Naive thymus-derived CD4-positive, alpha-beta T cell (primary cell): ENCODE measurements around the gene AHDC1. TPM values are rescaled to one million over a fixed set of nuclear protein-coding genes. Genes with fewer than 3 reads are reported as not detected.

Experiments used
- ATAC-seq: fragments of 150-1000 bp; cut with Tn5 transposase; 2 replicates; pipeline ENCODE4 v1.10.0; 2021; ENCODE audit warnings: mild to moderate bottlenecking, moderate library complexity
- CTCF ChIA-PET: fragments of 350-600 bp; sonication (Branson Sonifier 250); formaldehyde crosslinking; loops from one replicate; lab custom pipeline; 2021; ENCODE audit warnings: antibody characterized with exemption; lab: Charles Lee
- POLR2A ChIA-PET: fragments of 350-600 bp; sonication (Branson Sonifier 250); formaldehyde crosslinking; loops from one replicate; lab custom pipeline; 2021; ENCODE audit warnings: antibody characterized with exemption, inconsistent platforms; lab: Charles Lee
- DNase-seq, 9 donors: peaks; one replicate each; pipeline versions ENCODE4 v3.0.0 to v3.0.0-alpha.2; 2020 to 2022; ENCODE audit warnings: mixed read lengths in 1 of 9
- H3K27ac ChIP-seq: one replicate; pipeline ENCODE4 v1.7.0; 2013; ENCODE audit warnings: mild to moderate bottlenecking, low read depth, low read length, moderate library complexity
- H3K27me3 ChIP-seq, 2 donors: one replicate each; pipeline ENCODE4 v1.7.0; 2013; ENCODE audit warnings: low read length in 2 of 2, mild to moderate bottlenecking in 2 of 2, moderate library complexity in 2 of 2; ENCODE audit not compliant: control insufficient read depth in 2 of 2, insufficient read depth in 2 of 2
- H3K36me3 ChIP-seq, 3 experiments: 1 replicate in 2 of 3; 2 replicates in 1 of 3; pipeline ENCODE4 v1.7.0; 2013; ENCODE audit warnings: low read length in 3 of 3, mild to moderate bottlenecking in 3 of 3, moderate library complexity in 1 of 3; ENCODE audit not compliant: insufficient read depth in 3 of 3, control insufficient read depth in 2 of 3
- H3K4me1 ChIP-seq, 2 donors: one replicate each; pipeline ENCODE4 v1.7.0; 2013; ENCODE audit warnings: low read length in 2 of 2, mild to moderate bottlenecking in 2 of 2, moderate library complexity in 1 of 2; ENCODE audit not compliant: control insufficient read depth in 2 of 2, insufficient read depth in 2 of 2
- H3K4me3 ChIP-seq: 2 replicates; pipeline ENCODE4 v1.7.0; 2013; ENCODE audit warnings: mild to moderate bottlenecking, low read length
- H3K9me3 ChIP-seq, 3 experiments: 1 replicate in 2 of 3; 2 replicates in 1 of 3; pipeline ENCODE4 v1.7.0; 2013; ENCODE audit warnings: low read length in 3 of 3; ENCODE audit not compliant: control insufficient read depth in 2 of 3
- H3K27ac Mint-ChIP-seq, 9 donors: one replicate each; pipeline ENCODE4 v1.8.0; 2020 to 2022; ENCODE audit warnings: mixed read lengths in 9 of 9, mild to moderate bottlenecking in 8 of 9, moderate library complexity in 5 of 9, inconsistent platforms in 2 of 9
- H3K27me3 Mint-ChIP-seq, 5 donors: one replicate each; pipeline ENCODE4 v1.8.0; 2021 to 2022; ENCODE audit warnings: mixed read lengths in 5 of 5, mild to moderate bottlenecking in 1 of 5
- H3K36me3 Mint-ChIP-seq, 5 donors: one replicate each; pipeline ENCODE4 v1.8.0; 2020 to 2022; ENCODE audit warnings: mixed read lengths in 5 of 5, mild to moderate bottlenecking in 3 of 5, inconsistent platforms in 1 of 5
- H3K4me1 Mint-ChIP-seq, 7 donors: one replicate each; pipeline ENCODE4 v1.8.0; 2020 to 2022; ENCODE audit warnings: mixed read lengths in 7 of 7, mild to moderate bottlenecking in 3 of 7, inconsistent platforms in 1 of 7
- H3K4me3 Mint-ChIP-seq, 10 donors: one replicate each; pipeline ENCODE4 v1.8.0; 2020 to 2022; ENCODE audit warnings: mild to moderate bottlenecking in 10 of 10, mixed read lengths in 10 of 10, moderate library complexity in 6 of 10, inconsistent platforms in 2 of 10
- H3K9me3 Mint-ChIP-seq, 11 donors: one replicate each; pipeline ENCODE4 v1.8.0; 2020 to 2022; ENCODE audit warnings: mixed read lengths in 11 of 11, mild to moderate bottlenecking in 4 of 11, inconsistent platforms in 1 of 11, moderate library complexity in 1 of 11
- intact Hi-C, 2 donors: fragments of 100-400 bp; cut with micrococcal nuclease; formaldehyde crosslinking; loops; one replicate each; pipeline ENCODE4 v1.15.1; 2023
- polyA plus RNA-seq, 2 donors: library from polyadenylated mRNA; unstranded; fragments of 300-500 nt; fragmentation: Illumina TruSeq; gene quantifications; one replicate each; pipeline ENCODE4 v1.2.3, GENCODE V29; 2021
- total RNA-seq, 6 experiments: library from RNA in 5 of 6; stranded (reverse) in 5 of 6; gene quantifications; 1 replicate in 5 of 6; 2 replicates in 1 of 6; pipeline ENCODE4 v1.2.3 and lab custom pipeline; 2021 to 2026

Gene AHDC1
- total and polyA plus RNA-seq, 7 experiments from 2014 or later: 0.90 to 38.8 (median 21.3) TPM

GRCh38 chr1:27548136-27548853 is 55.6 kb downstream of the AHDC1 start:
- Histone ChIP-seq H3K27me3 (no peaks in the 10 kb centered on the region), H3K4me1 (no peaks in the 10 kb centered on the region), H3K9me3 (no peaks in the 10 kb centered on the region), H3K27ac (no peak overlapping the region), H3K4me3 (no peak overlapping the region), H3K36me3 (peaks cover 0 to 66% (median 0%) of the 10 kb centered on the region in 3 experiments)
- Mint-ChIP-seq H3K27ac (no peak overlapping the region), H3K9me3 (no peaks in the 10 kb centered on the region), H3K4me1 (peaks cover 6 to 13% (median 8%) of the 10 kb centered on the region in 7 donors), H3K27me3 (no peaks in the 10 kb centered on the region), H3K36me3 (peaks cover 0 to 8% (median 0%) of the 10 kb centered on the region in 5 donors), H3K4me3 (no peak overlapping the region)
- no peak for DNase-seq
- intact Hi-C loops: no loop called here
- no peak for ATAC-seq
- CTCF ChIA-PET: no interaction called here
- POLR2A ChIA-PET: no interaction called here

- DNase-seq (no peak), ATAC-seq (no peak)
- Mint-ChIP-seq H3K27me3 (no peaks in the 10 kb centered on the region), H3K9me3 (no peaks in the 10 kb centered on the region), H3K27ac (no peak overlapping the region), H3K4me3 (no peak overlapping the region), H3K36me3 (peaks cover 0 to 6% (median 2%) of the 10 kb centered on the region in 5 donors), H3K4me1 (peaks cover 6 to 18% (median 11%) of the 10 kb centered on the region in 7 donors)
- Histone ChIP-seq H3K9me3 (no peaks in the 10 kb centered on the region), H3K27me3 (no peaks in the 10 kb centered on the region), H3K27ac (no peak overlapping the region), H3K4me3 (no peak overlapping the region), H3K36me3 (peaks cover 0 to 58% (median 0%) of the 10 kb centered on the region in 3 experiments), H3K4me1 (no peaks in the 10 kb centered on the region)
- ChIA-PET CTCF (interaction anchor here (1.6 kb wide), 1 partner anchor 9 kb away, joined by 4 read pairs; no protein-coding TSS in a partner anchor), POLR2A (no interaction called here)
- intact Hi-C loops: no loop called here
Observed at GRCh38 chr1:27547220-27548116, 56.5 kb downstream of the AHDC1 start.

- H3K27ac Mint-ChIP-seq: no peak overlapping the region
- intact Hi-C loops: no loop called here
- Histone ChIP-seq H3K4me3 (no peak overlapping the region), H3K27me3 (no peaks in the 10 kb centered on the region), H3K36me3 (peaks cover 0 to 47% (median 0%) of the 10 kb centered on the region in 3 experiments), H3K9me3 (no peaks in the 10 kb centered on the region), H3K27ac (no peak overlapping the region), H3K4me1 (no peaks in the 10 kb centered on the region)
- ChIA-PET CTCF (interaction anchor here (0.5 kb wide), 1 partner anchor 63 kb away, joined by 3 read pairs; no protein-coding TSS in a partner anchor), POLR2A (interaction anchor here (0.5 to 0.8 kb wide), 2 partner anchors 13 to 143 kb away, joined by 3 read pairs; no protein-coding TSS in a partner anchor)
- ATAC-seq (no peak), DNase-seq (no peak)
- peaks cover 6 to 19% (median 11%) of the 10 kb centered on the region in 7 donors for H3K4me1 Mint-ChIP-seq
- H3K27me3 Mint-ChIP-seq: no peaks in the 10 kb centered on the region
- H3K36me3 Mint-ChIP-seq: peaks cover 0 to 5% (median 3%) of the 10 kb centered on the region in 5 donors
- H3K9me3 Mint-ChIP-seq: no peaks in the 10 kb centered on the region
- H3K4me3 Mint-ChIP-seq: no peak overlapping the region
Observed at GRCh38 chr1:27545876-27546275, 58.1 kb downstream of the AHDC1 start.

GRCh38 chr1:27545271-27545670 is 58.7 kb downstream of the AHDC1 start:
- H3K27ac Mint-ChIP-seq: peak overlapping the region in 1 of 9 donors; percentile 45

GRCh38 chr1:27544834-27545233 is 59.1 kb downstream of the AHDC1 start:
- no peaks in the 10 kb centered on the region for H3K9me3 Mint-ChIP-seq
- H3K27ac ChIP-seq: no peak overlapping the region
- ChIA-PET CTCF (interaction anchor here (0.7 kb wide), 1 partner anchor 149 kb away, joined by 3 read pairs; no protein-coding TSS in a partner anchor), POLR2A (no interaction called here)
- peaks cover 0 to 37% (median 0%) of the 10 kb centered on the region in 3 experiments for H3K36me3 ChIP-seq
- no peaks in the 10 kb centered on the region for H3K9me3 ChIP-seq
- peak overlapping the region in 4 of 9 donors; percentile 48 to 72 (median 60) for H3K27ac Mint-ChIP-seq
- no peaks in the 10 kb centered on the region for H3K4me1 ChIP-seq
- no peaks in the 10 kb centered on the region for H3K27me3 ChIP-seq
- no peaks in the 10 kb centered on the region for H3K27me3 Mint-ChIP-seq
- intact Hi-C loops: no loop called here
- H3K36me3 Mint-ChIP-seq: peaks cover 0 to 8% (median 3%) of the 10 kb centered on the region in 5 donors
- H3K4me1 Mint-ChIP-seq: peaks cover 12 to 24% (median 16%) of the 10 kb centered on the region in 7 donors
- H3K4me3 Mint-ChIP-seq: no peak overlapping the region
- DNase-seq (no peak), ATAC-seq (no peak)
- no peak overlapping the region for H3K4me3 ChIP-seq

More at GRCh38 chr1:27545271-27545670, 58.7 kb downstream of the AHDC1 start:
- Histone ChIP-seq H3K4me1 (no peaks in the 10 kb centered on the region), H3K27ac (no peak overlapping the region), H3K36me3 (peaks cover 0 to 41% (median 0%) of the 10 kb centered on the region in 3 experiments), H3K27me3 (no peaks in the 10 kb centered on the region), H3K9me3 (no peaks in the 10 kb centered on the region), H3K4me3 (no peak overlapping the region)
- intact Hi-C loops: no loop called here
- peaks cover 0 to 7% (median 3%) of the 10 kb centered on the region in 5 donors for H3K36me3 Mint-ChIP-seq
- POLR2A ChIA-PET: interaction anchor here (0.8 kb wide), 1 partner anchor 142 kb away, joined by 3 read pairs; no protein-coding TSS in a partner anchor
- no peak overlapping the region for H3K4me3 Mint-ChIP-seq
- ATAC-seq (no peak), DNase-seq (no peak)
- CTCF ChIA-PET: interaction anchor here (0.5 kb wide), 1 partner anchor 64 kb away, joined by 3 read pairs; no protein-coding TSS in a partner anchor
- no peaks in the 10 kb centered on the region for H3K9me3 Mint-ChIP-seq
- H3K4me1 Mint-ChIP-seq: peaks cover 10 to 20% (median 14%) of the 10 kb centered on the region in 7 donors
- no peaks in the 10 kb centered on the region for H3K27me3 Mint-ChIP-seq

- POLR2A ChIA-PET: interaction anchor here (1.6 kb wide), 1 partner anchor 16 kb away, joined by 3 read pairs; no protein-coding TSS in a partner anchor
- Mint-ChIP-seq H3K4me1 (peaks cover 12 to 25% (median 19%) of the 10 kb centered on the region in 7 donors), H3K27me3 (no peaks in the 10 kb centered on the region), H3K36me3 (peaks cover 0 to 10% (median 3%) of the 10 kb centered on the region in 5 donors), H3K27ac (peak overlapping the region in 2 of 9 donors; percentile 47 to 58), H3K4me3 (no peak overlapping the region), H3K9me3 (no peaks in the 10 kb centered on the region)
- H3K4me3 ChIP-seq: no peak overlapping the region
- H3K27ac ChIP-seq: no peak overlapping the region
- DNase-seq: no peak
- H3K4me1 ChIP-seq: no peaks in the 10 kb centered on the region
- no peak for ATAC-seq
- CTCF ChIA-PET: interaction anchor here (0.6 kb wide), 1 partner anchor 328 kb away, joined by 3 read pairs; no protein-coding TSS in a partner anchor
- intact Hi-C loops: no loop called here
- no peaks in the 10 kb centered on the region for H3K27me3 ChIP-seq
- H3K36me3 ChIP-seq: peaks cover 0 to 21% (median 0%) of the 10 kb centered on the region in 3 experiments
- no peaks in the 10 kb centered on the region for H3K9me3 ChIP-seq
Observed at GRCh38 chr1:27543284-27543683, 60.7 kb downstream of the AHDC1 start.
